Measurements from ENCODE around the gene TXNRD3.

TXNRD3 gene

GRCh38 chr3:126654571-126655383, at the start of gene TXNRD3:
Gene TXNRD3, minus strand, starts transcription at chr3:126655124.
- no peak for TF ChIP-seq CTCF (IDR thresholded peaks at IDR 0.05; ENCODE audit: low read depth, low read length, missing control alignments)
- H3K4me3 ChIP-seq (replicated peaks; ENCODE audit: low read depth, low read length) = peak within 1 kb of the TSS; percentile 44
- DNase-seq (ENCODE audit: extremely low read depth, low read depth) = no peak

GRCh38 chr3:126703512-126704493, 48.9 kb upstream of the TXNRD3 start, which contains the start of gene CHCHD6:
Gene CHCHD6, plus strand, starts transcription at chr3:126704240. Its CDS starts 73 bp downstream, at chr3:126704313.
- TF ChIP-seq CTCF (IDR thresholded peaks at IDR 0.05; ENCODE audit: low read depth, low read length, missing control alignments) = peak; percentile 25
- DNase-seq (ENCODE audit: extremely low read depth, low read depth) = peak; percentile 90
- H3K4me3 ChIP-seq (replicated peaks; ENCODE audit: low read depth, low read length) = peak within 1 kb of the TSS; percentile 70

GRCh38 chr3:126699011-126699410, 44.1 kb upstream of the TXNRD3 start:
- H3K4me3 ChIP-seq (replicated peaks; ENCODE audit: low read depth, low read length) = no peak overlapping the region
- no peak for DNase-seq (ENCODE audit: extremely low read depth, low read depth)
- TF ChIP-seq CTCF (IDR thresholded peaks at IDR 0.05; ENCODE audit: low read depth, low read length, missing control alignments) = no peak

- TF ChIP-seq CTCF (IDR thresholded peaks at IDR 0.05; ENCODE audit: low read depth, low read length, missing control alignments) = no peak
- DNase-seq (ENCODE audit: extremely low read depth, low read depth) = no peak
These were observed 41.9 kb upstream of the TXNRD3 start for GRCh38 chr3:126696701-126697267.

GRCh38 chr3:126693921-126694320, 39.0 kb upstream of the TXNRD3 start:
- H3K4me3 ChIP-seq (replicated peaks; ENCODE audit: low read depth, low read length) = no peak overlapping the region
- no peak for DNase-seq (ENCODE audit: extremely low read depth, low read depth)
- TF ChIP-seq CTCF (IDR thresholded peaks at IDR 0.05; ENCODE audit: low read depth, low read length, missing control alignments) = no peak

More at GRCh38 chr3:126696701-126697267, 41.9 kb upstream of the TXNRD3 start:
- H3K4me3 ChIP-seq (replicated peaks; ENCODE audit: low read depth, low read length) = no peak overlapping the region

GRCh38 chr3:126692858-126693257, 37.9 kb upstream of the TXNRD3 start:
- TF ChIP-seq CTCF (IDR thresholded peaks at IDR 0.05; ENCODE audit: low read depth, low read length, missing control alignments) = no peak
- H3K4me3 ChIP-seq (replicated peaks; ENCODE audit: low read depth, low read length) = no peak overlapping the region
- no peak for DNase-seq (ENCODE audit: extremely low read depth, low read depth)

Data from HFF-Myc (cell line).